Brain pericyte (primary cell): ENCODE data around the gene RAB6C.
"Not testable (repeated sequence)": the region's sequence is repeated elsewhere in the genome, so short reads cannot be mapped to it uniquely, and the experiment has no call there.

Experiments
- DNase-seq: peaks from one replicate; pipeline ENCODE4 v3.0.0-alpha.2; 2012; ENCODE audit warnings: low read depth, low spot score

RAB6C gene

DNA sequence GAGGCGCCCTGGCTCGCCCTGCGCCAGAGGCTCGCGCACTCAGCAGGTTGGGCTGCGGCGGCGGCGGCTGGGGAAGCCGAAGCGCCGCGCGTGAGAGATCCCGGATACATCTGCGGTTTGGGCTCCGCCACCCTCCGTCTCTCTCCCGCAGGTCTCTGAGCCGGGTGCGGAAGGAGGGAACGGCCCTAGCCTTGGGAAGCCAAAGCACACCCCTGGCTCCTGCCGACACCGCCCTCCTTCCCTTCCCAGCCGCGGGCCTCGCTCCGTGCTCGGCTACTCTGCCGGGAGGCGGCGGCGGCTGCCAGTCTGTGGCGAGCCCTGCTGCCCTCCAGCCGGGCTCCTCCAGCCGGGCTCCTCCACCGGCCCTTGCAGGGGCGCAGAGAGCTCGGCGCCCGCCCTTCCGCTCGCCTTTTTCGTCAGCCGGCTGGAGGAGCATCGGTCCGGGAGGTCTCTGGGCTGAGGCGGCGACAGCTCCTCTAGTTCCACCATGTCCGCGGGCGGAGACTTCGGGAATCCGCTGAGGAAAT is at the start of gene RAB6C:
Gene RAB6C (plus strand): TSS at position 38 of the 527 bp plus-strand sequence. CDS start 450 bp downstream, at position 488.
- not testable (repeated sequence) for DNase-seq

DNA sequence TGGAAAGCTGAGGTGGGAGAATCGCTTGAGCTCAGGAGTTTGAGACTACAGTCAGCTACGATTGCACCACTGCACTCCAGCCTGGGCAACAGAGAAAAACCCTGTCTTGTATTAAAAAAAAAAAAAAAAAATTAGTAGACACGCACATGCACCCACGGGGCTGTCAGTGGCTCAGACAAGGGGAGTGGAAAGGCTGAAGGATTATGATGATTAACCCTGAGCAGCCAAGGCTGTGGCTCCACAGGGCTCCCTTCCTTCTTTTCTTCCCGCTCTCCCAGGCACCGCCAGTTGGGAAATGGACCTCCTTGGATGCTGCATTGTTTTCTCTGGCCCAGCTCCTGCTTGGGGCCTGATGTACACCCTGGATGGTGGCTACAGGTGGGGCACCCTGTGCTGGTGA is 49.0 kb upstream of the RAB6C start:
- DNase-seq = no peak

DNA sequence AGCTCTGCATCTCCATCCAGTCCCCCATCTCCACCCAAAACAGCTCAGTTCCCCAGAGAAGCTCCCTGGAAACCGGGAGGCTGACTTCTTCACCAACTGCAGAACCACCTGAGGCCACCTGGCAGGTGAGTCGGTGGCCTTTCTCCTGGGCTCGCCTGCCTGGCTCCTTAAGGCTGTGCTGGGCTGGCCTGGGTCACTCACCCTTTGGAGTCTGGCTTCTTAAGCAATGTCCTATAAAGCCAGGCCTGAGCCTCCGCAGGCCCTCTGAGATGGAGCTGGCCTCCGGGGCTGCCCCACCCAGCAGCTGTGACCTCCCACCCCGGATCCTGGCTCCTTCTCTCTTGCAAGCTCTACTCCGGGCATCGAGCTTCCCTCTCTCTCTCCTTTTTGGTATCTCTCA is 46.1 kb upstream of the RAB6C start:
- DNase-seq = not testable (repeated sequence)

DNA sequence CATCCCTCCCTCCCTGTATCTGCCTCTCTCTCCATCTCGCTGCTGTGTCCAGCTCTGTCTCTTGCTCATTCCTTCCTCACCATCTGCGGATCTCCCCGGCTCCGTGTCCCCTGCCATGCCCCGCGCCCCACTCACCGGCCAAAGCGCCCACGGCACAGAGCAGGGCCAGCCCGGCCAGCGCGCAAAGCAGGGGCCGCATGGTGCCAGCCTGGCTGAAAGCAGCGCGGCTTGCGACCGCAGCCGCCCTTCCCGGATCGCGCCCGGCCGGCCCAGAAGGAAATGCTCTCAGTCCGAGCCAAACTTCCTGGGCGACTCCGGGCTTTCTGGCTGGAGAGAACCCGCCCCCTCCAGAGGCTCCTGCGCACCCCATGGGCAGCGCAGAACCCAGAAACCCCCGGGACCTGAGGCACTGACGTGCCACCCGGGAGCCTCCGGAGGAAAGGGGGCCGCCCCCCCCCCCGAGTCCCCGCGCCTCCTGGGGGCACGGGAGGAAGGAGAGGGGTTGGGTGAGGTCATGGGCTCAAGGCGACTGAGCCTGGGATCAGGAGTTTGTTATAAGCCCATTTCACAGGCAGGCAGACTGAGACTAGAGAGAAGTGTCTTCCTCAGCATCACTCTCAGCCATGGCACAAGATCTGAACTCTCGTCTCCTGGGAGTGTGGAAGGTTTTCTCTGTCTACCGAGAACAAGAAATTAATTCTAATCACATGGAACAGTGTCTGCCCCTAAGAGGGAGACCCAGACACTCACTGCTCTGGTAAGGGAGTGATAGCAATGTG is 45.2 kb upstream of the RAB6C start:
- DNase-seq = no peak

DNA sequence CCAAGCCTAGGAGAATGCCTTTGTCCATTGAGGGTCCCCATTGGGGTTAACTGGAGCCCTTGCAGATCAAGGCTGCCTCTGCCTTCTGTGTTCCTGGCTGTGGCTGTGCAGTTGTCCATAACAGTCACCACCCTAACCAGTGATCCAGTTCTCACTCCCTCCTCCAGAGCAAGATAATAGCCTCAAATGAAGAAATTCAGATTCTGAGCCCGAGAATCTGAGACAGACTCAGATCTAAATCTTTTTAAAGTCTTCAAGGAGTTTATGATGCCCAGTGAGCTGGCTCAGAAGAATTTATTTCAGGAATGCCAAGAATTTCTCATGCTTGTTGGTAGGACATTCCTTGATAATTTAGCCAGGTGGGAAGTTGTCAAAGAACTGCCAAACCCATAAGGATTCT is 44.3 kb upstream of the RAB6C start:
- DNase-seq = no peak

DNA sequence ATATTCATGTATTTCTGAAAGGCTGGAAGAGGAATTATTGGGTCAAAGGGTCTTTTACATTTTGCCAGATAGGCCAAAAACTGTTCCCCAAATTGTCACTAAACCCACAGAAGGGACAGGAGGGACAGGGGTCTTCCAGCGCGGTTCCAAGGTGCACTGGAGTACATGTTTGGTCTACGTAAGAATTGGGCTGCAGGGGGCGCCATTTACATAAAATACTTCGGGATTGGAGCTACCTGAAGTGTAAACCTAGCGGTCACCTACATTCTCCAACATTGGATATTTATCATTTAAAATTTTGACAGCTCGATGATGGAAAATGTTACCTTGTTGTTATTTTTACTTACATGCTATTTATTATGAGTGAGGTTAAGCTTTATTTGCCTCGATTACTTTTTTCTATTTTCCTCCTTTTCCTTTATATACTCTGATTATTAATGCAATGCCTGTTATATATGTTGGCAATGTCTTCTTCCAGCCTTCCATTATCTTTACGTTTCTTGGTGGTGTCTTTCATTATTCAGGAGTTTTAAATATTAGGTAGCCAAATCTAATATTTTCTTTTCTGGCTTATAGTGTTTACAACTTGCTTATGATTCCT is 43.0 kb upstream of the RAB6C start:
- DNase-seq = no peak

DNA sequence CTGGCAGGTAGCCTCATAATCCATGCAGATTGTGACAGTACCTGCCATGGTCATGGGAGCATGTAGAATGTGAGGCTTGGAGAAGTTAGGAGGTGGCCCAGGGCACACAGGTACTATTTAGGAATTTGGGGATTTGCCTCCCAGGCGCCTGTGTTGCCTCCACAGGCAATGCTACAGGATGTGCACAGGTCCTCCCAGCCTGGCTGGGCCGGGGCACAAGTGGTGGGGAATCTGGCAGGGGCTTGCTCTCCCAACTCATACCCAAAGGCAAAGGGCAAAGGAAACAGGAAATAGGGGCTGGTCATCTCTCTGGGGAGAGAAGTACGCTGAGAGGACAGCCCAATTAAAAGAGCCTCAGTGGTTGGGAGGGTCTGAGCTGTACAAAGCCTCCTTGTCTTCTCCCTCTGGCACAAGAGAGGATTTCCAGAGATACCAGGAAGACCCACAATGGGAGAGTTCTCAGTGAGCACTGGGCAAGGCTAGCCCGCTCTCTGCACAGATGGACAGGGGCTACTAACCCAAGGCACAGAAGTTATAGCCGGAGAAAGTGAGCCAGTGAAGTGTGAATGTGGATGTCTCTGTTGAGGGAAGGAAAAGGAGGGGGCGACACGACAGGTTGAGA is 40.5 kb upstream of the RAB6C start:
- DNase-seq = not testable (repeated sequence)

DNA sequence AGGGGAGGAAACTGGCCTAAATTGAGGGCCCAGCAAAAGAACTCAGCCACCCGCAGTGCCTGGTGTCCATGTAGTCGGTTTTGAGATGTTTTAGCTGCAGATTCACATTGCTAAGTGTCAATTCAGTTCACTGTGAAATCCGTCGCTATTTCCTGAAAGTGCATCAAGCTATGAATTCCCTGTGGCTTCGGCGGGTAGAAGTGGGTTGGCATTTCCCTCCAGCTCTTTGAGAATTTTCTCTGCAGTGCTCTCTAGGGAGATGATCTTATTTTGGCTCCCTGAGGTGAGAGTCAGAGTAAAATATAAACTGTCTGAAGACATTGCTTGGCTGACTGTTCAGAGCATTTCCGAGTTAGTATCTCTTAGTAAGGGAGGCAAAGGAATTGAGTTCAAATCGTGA is 36.0 kb upstream of the RAB6C start:
- not testable (repeated sequence) for DNase-seq

DNA sequence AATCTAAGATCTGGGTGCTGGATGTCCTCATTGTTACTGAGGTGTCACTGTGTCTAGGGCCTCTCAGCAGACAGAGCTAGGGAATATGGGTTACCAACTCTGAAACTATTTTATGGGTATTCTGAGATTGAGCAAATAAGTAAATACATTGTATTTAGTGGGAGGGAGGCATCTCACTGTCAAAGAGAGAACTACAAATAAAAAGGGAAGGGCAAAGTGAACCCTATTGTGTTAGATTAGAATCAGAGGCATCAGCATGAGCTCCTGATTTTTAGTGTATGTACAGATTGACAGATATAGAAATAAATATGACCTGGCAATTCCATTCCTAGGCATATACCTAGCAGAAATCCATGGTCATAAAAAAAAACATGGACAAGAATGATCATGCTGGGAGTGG is 33.9 kb upstream of the RAB6C start:
- no peak for DNase-seq

DNA sequence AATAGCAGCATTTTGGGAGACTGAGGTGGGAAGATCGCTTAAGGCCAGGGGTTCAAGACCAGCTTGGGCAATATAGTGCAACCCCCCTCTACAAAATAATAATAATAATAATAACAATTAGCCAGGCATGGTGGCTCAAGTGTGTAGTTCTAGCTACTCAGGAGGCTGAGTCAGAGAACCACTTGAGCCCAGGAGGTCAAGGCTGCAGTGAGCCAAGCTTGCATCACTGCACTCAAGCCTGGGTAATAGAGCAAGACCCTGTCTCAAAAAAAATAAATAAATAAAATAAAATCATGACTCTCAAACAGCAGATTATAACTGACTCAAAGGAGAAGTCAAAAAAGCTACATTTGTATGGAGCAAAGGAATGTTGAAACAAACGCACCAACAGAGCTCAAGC is 31.8 kb upstream of the RAB6C start:
- not testable (repeated sequence) for DNase-seq

DNA sequence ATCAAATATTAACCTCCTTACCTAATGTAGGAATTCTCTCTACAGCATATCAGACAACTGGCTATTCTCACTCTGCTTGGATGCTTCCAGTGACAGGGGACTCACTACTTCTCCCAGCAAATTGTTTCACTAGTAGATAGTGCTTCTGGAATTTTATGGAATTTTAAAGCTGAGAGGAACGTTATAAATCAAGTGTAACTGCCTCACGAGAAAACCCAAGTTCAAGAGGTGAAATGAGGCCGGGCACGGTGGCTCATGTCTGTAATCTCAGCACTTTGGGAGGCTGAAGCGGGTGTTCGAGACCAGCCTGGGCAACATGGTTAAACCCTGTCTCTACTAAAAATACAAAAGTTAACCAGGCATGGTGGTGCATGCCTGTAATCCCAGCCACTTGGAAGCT is 23.3 kb upstream of the RAB6C start:
- DNase-seq = not testable (repeated sequence)

DNA sequence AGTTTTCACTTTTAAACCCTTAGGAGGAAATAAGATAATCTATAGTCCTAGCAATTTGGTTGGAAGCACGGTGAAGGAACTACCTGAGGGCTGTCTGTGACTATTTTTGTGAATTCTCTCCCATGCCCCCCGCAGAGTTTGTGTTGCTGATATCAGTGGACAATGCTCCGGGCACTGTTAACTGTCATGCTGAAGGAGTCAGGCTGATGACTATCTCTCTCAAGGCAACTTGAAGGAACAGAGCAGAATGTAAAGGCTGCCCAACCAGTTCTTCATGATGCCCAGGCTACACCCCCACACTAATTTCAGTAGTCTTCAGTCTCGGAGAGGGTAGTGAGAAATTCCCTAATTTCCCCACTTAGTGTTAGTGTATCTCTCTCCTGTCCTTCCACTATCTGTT is 21.6 kb upstream of the RAB6C start:
- DNase-seq = no peak

DNA sequence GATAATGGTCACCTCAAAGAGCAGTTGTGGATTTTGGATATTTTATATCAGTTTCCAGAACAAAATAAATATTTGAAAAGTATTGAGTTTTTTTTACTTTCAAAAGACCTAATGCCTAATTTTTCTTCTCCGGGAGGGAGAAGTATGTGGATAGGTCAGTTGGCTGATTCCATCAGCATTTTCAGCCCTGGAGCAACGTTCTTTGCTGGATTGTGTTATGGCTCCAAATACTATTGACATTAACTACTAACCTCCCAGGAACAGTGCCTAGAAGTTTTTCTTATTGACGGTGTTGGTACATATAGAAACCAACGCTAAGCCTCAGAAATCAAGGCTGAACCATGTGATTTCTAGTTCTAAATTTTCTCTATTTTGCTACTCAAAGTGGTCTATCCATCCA is 20.7 kb upstream of the RAB6C start:
- DNase-seq = not testable (repeated sequence)

DNA sequence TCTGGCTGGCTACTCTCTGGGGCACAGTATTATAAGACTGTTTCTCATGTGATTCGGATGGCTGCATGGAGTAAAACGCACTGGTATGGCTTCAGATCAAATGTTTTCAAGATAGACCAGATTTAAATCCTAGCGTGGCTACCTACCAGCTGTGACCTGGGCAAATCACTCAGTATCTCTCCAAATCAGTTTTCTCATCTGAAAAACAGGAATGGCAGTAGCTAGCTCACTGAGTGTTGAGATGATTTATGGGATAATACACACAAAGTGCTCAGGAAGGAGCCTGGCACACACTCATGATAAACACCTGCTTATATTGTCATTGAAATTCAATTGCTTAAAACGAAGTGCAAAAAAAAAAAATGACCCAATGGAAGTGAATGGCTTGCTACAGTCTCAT is 10.9 kb upstream of the RAB6C start:
- DNase-seq = not testable (repeated sequence)

DNA sequence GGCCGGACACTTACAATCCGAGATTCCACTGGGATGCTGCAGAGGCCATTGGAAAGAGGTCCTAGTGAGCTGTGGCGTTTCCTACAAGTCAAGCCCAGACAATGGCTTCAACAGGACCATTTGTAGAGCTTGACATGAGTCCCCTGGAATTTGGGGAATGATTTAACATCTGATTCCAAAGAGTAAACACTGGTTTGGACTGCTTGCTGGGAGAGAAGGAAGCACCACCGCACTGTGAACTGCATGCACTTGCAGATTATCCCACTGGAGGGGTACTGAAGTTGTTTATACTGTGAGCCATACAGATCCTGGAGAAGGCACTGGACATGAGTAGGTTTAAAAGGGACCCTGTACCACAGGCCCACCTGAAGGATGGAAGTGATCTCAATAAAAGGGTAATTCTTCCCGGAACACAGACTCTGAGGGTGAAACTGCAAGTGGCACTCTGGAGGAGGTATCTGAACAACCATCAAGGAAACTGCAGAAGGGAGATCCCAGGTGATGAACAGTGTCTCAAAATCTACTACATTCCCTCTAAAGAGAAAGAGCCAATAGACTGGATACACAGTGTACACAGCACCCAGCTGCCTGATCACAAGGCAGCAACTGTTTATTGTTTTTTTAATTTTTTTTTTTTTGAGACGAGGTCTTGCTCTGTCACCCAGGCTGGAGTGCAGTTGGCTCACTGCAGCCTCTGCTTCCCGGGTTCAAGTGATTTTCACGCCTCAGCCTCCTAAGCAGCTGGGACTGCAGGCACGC is 4.3 kb upstream of the RAB6C start:
- DNase-seq = no peak

DNA sequence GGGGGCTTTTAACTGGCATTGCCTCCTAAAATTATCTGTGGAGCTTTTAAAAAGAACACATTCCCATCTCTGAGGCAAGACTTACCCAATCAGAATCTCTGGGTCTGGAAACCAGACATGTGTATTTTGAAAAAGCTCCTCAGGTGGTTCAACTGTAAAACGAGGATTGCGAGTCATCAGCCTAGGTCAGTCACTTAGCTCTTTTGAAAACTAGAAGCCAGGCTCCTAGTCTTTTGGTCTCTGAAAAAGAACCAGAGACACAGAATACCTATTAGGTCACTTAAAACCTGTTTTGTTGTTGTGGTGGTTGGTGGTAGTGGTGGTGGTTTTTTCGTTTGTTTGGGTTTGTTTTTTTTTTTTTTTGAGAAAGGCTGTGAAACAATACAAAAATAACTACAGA is 2.5 kb upstream of the RAB6C start:
- DNase-seq = not testable (repeated sequence)

DNA sequence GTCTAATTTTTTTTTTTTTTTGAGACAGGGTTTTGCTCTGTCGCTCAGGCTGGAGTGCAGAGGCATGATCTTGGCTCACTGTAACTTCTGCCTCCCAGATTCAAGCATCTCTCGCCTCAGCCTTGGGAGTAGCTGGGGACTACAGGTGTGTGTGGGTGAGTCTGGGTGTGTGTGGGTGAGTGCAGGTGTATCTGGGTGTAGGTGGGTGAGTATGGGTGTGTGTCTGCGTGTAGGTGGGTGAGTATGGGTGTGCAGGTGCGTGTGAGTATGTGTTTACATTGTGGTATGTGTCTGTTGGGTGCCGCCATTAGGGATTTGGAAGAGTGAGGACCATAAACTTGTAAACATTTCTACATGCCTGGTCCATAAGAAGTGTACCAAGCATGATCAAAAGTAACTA is 1.5 kb upstream of the RAB6C start:
- DNase-seq = no peak

DNA sequence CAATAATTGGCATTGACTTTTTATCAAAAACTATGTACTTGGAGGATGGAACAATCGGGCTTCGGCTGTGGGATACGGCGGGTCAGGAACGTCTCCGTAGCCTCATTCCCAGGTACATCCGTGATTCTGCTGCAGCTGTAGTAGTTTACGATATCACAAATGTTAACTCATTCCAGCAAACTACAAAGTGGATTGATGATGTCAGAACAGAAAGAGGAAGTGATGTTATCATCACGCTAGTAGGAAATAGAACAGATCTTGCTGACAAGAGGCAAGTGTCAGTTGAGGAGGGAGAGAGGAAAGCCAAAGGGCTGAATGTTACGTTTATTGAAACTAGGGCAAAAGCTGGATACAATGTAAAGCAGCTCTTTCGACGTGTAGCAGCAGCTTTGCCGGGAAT is 780 bp downstream of the RAB6C start:
- DNase-seq = not testable (repeated sequence)

DNA sequence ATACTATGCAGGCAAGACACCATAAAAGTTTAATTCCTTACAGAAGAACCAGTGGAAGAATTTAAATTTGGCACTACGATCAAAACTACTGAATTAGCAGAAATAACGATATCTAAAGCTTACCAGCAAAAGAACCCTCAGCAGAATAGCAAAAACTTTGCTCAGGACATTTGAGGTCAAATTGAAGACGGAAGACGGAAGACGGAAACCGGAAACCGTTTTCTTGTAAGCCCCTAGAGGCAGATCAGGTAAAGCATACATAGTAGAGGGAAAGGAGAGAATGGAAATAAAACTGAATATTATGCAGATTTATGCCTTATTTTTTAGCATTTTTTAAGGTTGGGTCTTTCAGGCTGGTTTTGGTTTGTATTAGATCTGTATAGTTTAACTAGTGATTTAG is 2.2 kb downstream of the RAB6C start:
- not testable (repeated sequence) for DNase-seq

DNA sequence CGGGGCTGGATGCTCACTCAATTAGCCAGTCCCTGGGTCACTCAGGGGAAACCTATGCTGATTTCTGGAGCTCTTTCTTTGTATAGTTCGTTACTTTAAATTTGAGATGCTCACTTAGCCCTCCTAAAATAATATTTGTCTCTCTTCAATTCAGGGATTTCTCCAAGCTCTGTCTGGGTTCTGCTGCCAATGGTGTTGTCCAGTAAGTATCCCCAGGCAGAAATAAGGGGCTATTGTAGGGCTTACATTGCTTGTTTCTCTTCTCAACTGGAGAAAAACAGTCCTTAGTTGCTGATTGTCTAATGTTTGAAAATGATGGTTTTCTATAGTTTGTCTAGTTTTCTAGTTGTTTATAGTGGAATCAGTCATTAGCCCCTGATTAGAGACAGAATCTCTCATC is 5.0 kb downstream of the RAB6C start:
- DNase-seq = no peak

DNA sequence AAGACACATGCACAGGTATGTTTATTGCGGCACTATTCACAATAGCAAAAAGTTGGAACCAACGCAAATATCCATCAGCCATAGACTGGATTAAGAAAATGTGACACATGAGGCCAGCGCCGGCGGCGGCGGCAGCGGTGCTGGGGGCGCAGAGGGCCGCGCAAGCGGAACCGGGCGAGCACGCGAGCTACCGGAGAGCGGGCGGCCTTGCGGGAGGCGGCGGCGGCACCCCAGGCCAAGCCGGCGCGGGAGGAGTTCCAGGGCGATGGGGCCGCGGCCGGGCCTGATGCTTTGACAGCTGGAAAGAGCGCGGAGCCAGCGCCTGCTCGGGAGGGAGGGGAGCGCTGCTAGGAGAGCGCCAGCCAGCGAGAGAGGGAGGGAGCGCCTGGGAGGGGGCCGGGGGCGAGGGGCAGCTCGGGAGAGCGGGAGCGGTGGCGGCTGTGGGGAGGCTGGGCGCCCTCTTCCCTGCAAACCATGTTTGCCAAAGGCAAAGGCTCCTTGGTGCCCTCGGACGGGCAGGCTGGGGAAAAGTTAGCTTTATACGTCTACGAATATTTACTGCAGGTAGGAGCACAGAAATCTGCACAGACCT is 13.0 kb downstream of the RAB6C start:
- not testable (repeated sequence) for DNase-seq
